Pancreas (tissue), 10 donors: Measurements from ENCODE around the gene RALB. TPM values are rescaled to one million over a fixed set of nuclear protein-coding genes. Genes with fewer than 3 reads are reported as not detected.

Source experiments
- ATAC-seq, 4 donors: fragments of 200-7000 bp; cut with Tn5 transposase; one replicate each; pipeline versions ENCODE4 v1.8.0 to v1.9.1; 2020; ENCODE audit warnings: mild to moderate bottlenecking in 4 of 4, moderate library complexity in 4 of 4
- DNase-seq, 6 donors: peaks; one replicate each; pipeline ENCODE4 v3.0.0-alpha.2; 2020
- FAIRE-seq: peaks from 2 replicates; lab custom pipeline; 2012; peaks lifted over from hg19 to GRCh38; lab: Jason Lieb, UNC
- H3K27ac ChIP-seq, 4 donors: fragments of 200-600 bp; sonication (generic); 1 replicate in 3 of 4; 2 replicates in 1 of 4; pipeline versions ENCODE4 v1.5.0 to v1.8.0; 2020
- H3K27me3 ChIP-seq, 4 donors: fragments of 200-600 bp; one replicate each; pipeline ENCODE4 v1.8.0; 2021
- H3K36me3 ChIP-seq, 3 donors: fragments of 200-600 bp; sonication (generic) in 1 of 3; one replicate each; pipeline versions ENCODE4 v1.5.0 to v1.8.0; 2020 to 2021
- H3K4me1 ChIP-seq, 3 donors: fragments of 200-600 bp; one replicate each; pipeline ENCODE4 v1.8.0; 2021
- H3K4me3 ChIP-seq, 4 donors: fragments of 200-600 bp; sonication (generic) in 2 of 4; one replicate each; pipeline versions ENCODE4 v1.5.0 to v1.8.0; 2020 to 2021
- H3K9me3 ChIP-seq, 4 donors: fragments of 200-600 bp; one replicate each; pipeline ENCODE4 v1.8.0; 2021
- CTCF ChIP-seq, 4 donors: fragments of 200-600 bp; sonication (generic) in 3 of 4; IDR thresholded peaks; one replicate each; pipeline versions ENCODE4 v1.5.0 to v1.8.0; 2021; ENCODE audit warnings: antibody characterized with exemption in 4 of 4
- WGBS, 2 donors: extraction: QIAGEN DNeasy Blood & Tissue Kit; methylation state at CpG; one replicate each; pipeline ENCODE4 v1.1.7; 2013; 5-methylcytosine and 5-hydroxymethylcytosine counted together
- intact Hi-C, 3 donors: fragments of 100-400 bp; cut with DNase I; formaldehyde crosslinking; loops; one replicate each; pipeline versions ENCODE4 v1.11.1 to v1.14.2; 2022
- polyA plus RNA-seq, 2 donors: library from polyadenylated mRNA; stranded (reverse); fragments of 200-250 nt; gene quantifications; one replicate each; pipeline ENCODE4 v1.2.3, GENCODE V29; 2013
- total RNA-seq, 6 donors: library from RNA; stranded (reverse); fragmentation: NEBNext Ultra II Directional in 4 of 6; extraction: Animal tissue kit (Norgen Biotek cat#: 25700) in 4 of 6; gene quantifications; one replicate each; pipeline versions ENCODE4 v1.2.1 to v1.2.4, GENCODE V29; 2021 to 2023
- donor health status: healthy with polysubstance abuse.
- donor health status: DM: no; HTN: no; CAD: no; lungs with moderate emphysema.
- donor health status: DM: no; HTN: no; CAD: no.
- donor health status: control.
- donor health status: control.
- donor health status: Bipolar disorder and iron deficiency.
- donor health status: DM: yes; HTN: yes; CAD: no.
- donor health status: DM: no; HTN: no; CAD: no.
- donor health status: DM: no; HTN: no; CAD: no.
- donor health status: DM: yes; HTN: yes; CAD: no.

The RALB gene
- total and polyA plus RNA-seq, 8 donors, result 9.8 to 24.2 (median 15.4) TPM

DNA sequence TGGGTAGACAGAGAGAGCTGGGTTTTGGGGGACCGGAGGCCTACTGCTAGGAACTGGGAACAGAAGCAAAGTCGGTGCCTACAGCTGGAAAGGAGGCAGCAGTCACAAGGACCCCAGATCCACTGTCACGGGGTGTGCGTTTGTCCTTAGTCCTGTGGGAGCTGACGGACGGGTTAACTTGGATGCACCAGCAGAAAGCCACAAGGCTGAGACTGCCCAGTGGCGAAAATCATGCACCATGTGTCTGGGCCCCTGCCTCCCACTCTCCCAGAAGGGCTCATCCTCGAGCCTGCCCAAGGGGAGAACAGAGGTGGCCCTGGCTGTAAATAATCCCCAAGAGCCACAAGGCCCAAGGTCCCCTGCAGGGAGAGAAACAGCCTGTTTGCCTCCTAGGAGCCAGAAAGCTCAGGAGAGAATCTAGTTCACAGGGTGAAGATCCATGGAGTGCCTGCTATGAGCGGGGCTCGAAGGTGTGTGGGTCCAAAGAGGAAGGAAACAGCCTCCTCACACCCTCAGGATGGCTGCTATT lies 11.7 kb upstream of the RALB start:
- H3K9me3 ChIP-seq, result no peaks in the 10 kb centered on the region
- peak in 1 of 6 donors; percentile 32 for DNase-seq
- ATAC-seq, result no peak
- intact Hi-C loops, result no loop called here
- 91 to 92% methylated on average over 10 of the region's 10 CpGs for WGBS, 2 donors
- H3K4me1 ChIP-seq, result no peaks in the 10 kb centered on the region
- H3K36me3 ChIP-seq, result no peaks in the 10 kb centered on the region
- TF ChIP-seq CTCF (IDR thresholded peaks at IDR 0.05), result no peak
- H3K27me3 ChIP-seq, result no peaks in the 10 kb centered on the region
- FAIRE-seq, result no peak
- no peak overlapping the region for H3K27ac ChIP-seq
- no peak overlapping the region for H3K4me3 ChIP-seq

- no peaks in the 10 kb centered on the region for H3K4me1 ChIP-seq
- TF ChIP-seq CTCF (IDR thresholded peaks at IDR 0.05), result no peak
- no peaks in the 10 kb centered on the region for H3K27me3 ChIP-seq
- 82 to 89% methylated on average over 6 of the region's 6 CpGs for WGBS, 2 donors
- H3K4me3 ChIP-seq, result no peak overlapping the region
- DNase-seq, result no peak
- intact Hi-C loops, result no loop called here
- FAIRE-seq, result no peak
- no peaks in the 10 kb centered on the region for H3K36me3 ChIP-seq
- H3K27ac ChIP-seq, result no peak overlapping the region
- H3K9me3 ChIP-seq, result no peaks in the 10 kb centered on the region
- no peak for ATAC-seq
Measured at GRCh38 chr2:120241684-120242083, 11.0 kb upstream of the RALB start.

- intact Hi-C loops, result no loop called here
- no peaks in the 10 kb centered on the region for H3K9me3 ChIP-seq
- H3K36me3 ChIP-seq, result no peaks in the 10 kb centered on the region
- DNase-seq, result no peak
- ATAC-seq, result no peak
- TF ChIP-seq CTCF (IDR thresholded peaks at IDR 0.05), result no peak
- H3K27me3 ChIP-seq, result no peaks in the 10 kb centered on the region
- H3K4me1 ChIP-seq, result no peaks in the 10 kb centered on the region
- FAIRE-seq, result no peak
- H3K27ac ChIP-seq, result no peak overlapping the region
- WGBS, 2 donors, result 86 to 90% methylated on average over 3 of the region's 3 CpGs
- no peak overlapping the region for H3K4me3 ChIP-seq
Measured at GRCh38 chr2:120243211-120243610, 9.4 kb upstream of the RALB start.

- FAIRE-seq (no peak), ATAC-seq (no peak), DNase-seq (peak in 1 of 6 donors; percentile 22)
- Histone ChIP-seq H3K27me3 (no peaks in the 10 kb centered on the region), H3K4me3 (no peak overlapping the region), H3K27ac (no peak overlapping the region), H3K4me1 (no peaks in the 10 kb centered on the region), H3K36me3 (no peaks in the 10 kb centered on the region), H3K9me3 (no peaks in the 10 kb centered on the region)
- no peak for TF ChIP-seq CTCF (IDR thresholded peaks at IDR 0.05)
- intact Hi-C loops, result no loop called here
- 94 to 98% methylated on average over 9 of the region's 9 CpGs for WGBS, 2 donors
Measured at GRCh38 chr2:120243875-120244553, 8.6 kb upstream of the RALB start.
